SK-N-SH (cell line): ENCODE data around the gene CD320.

Experiments
- EP300 ChIP-seq, 2 experiments: IDR thresholded peaks; 2 replicates each; pipeline versions ENCODE4 v1.4.0 to v1.6.1; 2012; ENCODE audit warnings: borderline replicate concordance in 1 of 2, low read depth in 1 of 2, low read length in 1 of 2
- EZH2phosphoT487 ChIP-seq: fragments of 200-600 bp; sonication (generic); IDR thresholded peaks from 2 replicates; pipeline ENCODE4 v1.6.1; 2017; ENCODE audit warnings: low read depth, mixed run types, mild to moderate bottlenecking, antibody characterized with exemption, moderate library complexity, borderline replicate concordance
- RAD21 ChIP-seq: IDR thresholded peaks from 2 replicates; pipeline ENCODE4 v1.6.1; 2012; ENCODE audit warnings: mild to moderate bottlenecking, low read length
- TF ChIP-seq, protein P1 (sequence below): IDR thresholded peaks from 2 replicates; pipeline ENCODE4 v1.4.0; 2012; ENCODE audit warnings: low read depth, borderline replicate concordance
- TF ChIP-seq, protein P2 (sequence below): fragments of 200-600 bp; sonication (generic); IDR thresholded peaks from 2 replicates; pipeline ENCODE4 v1.6.1; 2017; ENCODE audit warnings: antibody characterized with exemption, mild to moderate bottlenecking, moderate library complexity

DNA sequence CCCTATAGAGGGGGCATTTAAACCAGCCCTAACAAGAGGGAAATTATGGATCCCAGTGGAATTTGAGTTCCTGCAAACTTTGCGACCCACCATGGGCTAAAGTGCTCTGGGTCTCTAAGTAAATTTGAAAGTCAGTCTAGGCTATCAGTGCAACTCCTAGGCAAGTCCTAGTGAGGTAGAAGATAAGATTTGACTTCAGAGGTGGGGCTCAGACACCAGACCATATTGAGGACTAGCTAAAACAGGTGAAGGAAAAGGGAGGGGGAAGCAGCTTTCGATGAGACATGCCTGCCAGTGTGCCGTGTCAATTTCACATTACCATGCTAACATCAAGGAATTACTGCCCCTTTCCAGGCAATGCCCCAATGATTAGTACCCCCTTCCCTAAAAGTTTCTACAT lies 38.4 kb downstream of the CD320 start:
- TF ChIP-seq, protein P1, sequence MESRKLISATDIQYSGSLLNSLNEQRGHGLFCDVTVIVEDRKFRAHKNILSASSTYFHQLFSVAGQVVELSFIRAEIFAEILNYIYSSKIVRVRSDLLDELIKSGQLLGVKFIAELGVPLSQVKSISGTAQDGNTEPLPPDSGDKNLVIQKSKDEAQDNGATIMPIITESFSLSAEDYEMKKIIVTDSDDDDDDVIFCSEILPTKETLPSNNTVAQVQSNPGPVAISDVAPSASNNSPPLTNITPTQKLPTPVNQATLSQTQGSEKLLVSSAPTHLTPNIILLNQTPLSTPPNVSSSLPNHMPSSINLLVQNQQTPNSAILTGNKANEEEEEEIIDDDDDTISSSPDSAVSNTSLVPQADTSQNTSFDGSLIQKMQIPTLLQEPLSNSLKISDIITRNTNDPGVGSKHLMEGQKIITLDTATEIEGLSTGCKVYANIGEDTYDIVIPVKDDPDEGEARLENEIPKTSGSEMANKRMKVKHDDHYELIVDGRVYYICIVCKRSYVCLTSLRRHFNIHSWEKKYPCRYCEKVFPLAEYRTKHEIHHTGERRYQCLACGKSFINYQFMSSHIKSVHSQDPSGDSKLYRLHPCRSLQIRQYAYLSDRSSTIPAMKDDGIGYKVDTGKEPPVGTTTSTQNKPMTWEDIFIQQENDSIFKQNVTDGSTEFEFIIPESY = no peak
- TF ChIP-seq, protein P2, sequence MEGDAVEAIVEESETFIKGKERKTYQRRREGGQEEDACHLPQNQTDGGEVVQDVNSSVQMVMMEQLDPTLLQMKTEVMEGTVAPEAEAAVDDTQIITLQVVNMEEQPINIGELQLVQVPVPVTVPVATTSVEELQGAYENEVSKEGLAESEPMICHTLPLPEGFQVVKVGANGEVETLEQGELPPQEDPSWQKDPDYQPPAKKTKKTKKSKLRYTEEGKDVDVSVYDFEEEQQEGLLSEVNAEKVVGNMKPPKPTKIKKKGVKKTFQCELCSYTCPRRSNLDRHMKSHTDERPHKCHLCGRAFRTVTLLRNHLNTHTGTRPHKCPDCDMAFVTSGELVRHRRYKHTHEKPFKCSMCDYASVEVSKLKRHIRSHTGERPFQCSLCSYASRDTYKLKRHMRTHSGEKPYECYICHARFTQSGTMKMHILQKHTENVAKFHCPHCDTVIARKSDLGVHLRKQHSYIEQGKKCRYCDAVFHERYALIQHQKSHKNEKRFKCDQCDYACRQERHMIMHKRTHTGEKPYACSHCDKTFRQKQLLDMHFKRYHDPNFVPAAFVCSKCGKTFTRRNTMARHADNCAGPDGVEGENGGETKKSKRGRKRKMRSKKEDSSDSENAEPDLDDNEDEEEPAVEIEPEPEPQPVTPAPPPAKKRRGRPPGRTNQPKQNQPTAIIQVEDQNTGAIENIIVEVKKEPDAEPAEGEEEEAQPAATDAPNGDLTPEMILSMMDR = no peak
- no peak for TF ChIP-seq EZH2phosphoT487
- no peak for TF ChIP-seq RAD21
- TF ChIP-seq EP300 (IDR thresholded peaks at IDR 0.05; ENCODE audit: borderline replicate concordance in 1 of 2, low read depth in 1 of 2, low read length in 1 of 2) = no peak
